Mesendoderm (in vitro differentiated cells): Measurements from ENCODE around the gene PTCD2.

Experiments
- DNase-seq: peaks from one replicate; pipeline ENCODE4 v3.0.0; 2013
- H2AK5ac ChIP-seq: 2 replicates; pipeline ENCODE4 v1.6.1; 2013; ENCODE audit warnings: low read length, inconsistent platforms
- H2BK120ac ChIP-seq: 2 replicates; pipeline ENCODE4 v1.6.1; 2013; ENCODE audit warnings: low read depth, mild to moderate bottlenecking, low read length, moderate library complexity, mixed read lengths
- H2BK15ac ChIP-seq: replicated peaks from 2 replicates; pipeline ENCODE4 v1.6.1; 2013; ENCODE audit warnings: low read depth, mild to moderate bottlenecking, moderate library complexity
- H2BK5ac ChIP-seq: 2 replicates; pipeline ENCODE4 v1.6.1; 2013; ENCODE audit warnings: low read length, inconsistent platforms
- H3K18ac ChIP-seq: 2 replicates; pipeline ENCODE4 v1.6.1; 2013; ENCODE audit warnings: mild to moderate bottlenecking, low read length, mixed read lengths
- H3K23ac ChIP-seq: one replicate; pipeline ENCODE4 v1.6.1; 2013; ENCODE audit warnings: low read length
- H3K27ac ChIP-seq: 2 replicates; pipeline ENCODE4 v1.5.1; 2013; ENCODE audit warnings: low read depth, mild to moderate bottlenecking, inconsistent platforms, low read length, moderate library complexity
- H3K27me3 ChIP-seq: 2 replicates; pipeline ENCODE4 v1.6.1; 2013; ENCODE audit warnings: low read length, control low read depth, mild to moderate bottlenecking, inconsistent platforms; ENCODE audit not compliant: insufficient read depth, poor library complexity
- H3K36me3 ChIP-seq: 2 replicates; pipeline ENCODE4 v1.6.1; 2013; ENCODE audit warnings: low read length, inconsistent platforms; ENCODE audit not compliant: control insufficient read depth, insufficient read depth
- H3K4ac ChIP-seq: one replicate; pipeline ENCODE4 v1.6.1; 2013; ENCODE audit warnings: low read depth, mild to moderate bottlenecking, low read length, moderate library complexity
- H3K4me1 ChIP-seq: 2 replicates; pipeline ENCODE4 v1.6.1; 2013; ENCODE audit warnings: low read depth, low read length, inconsistent platforms; ENCODE audit not compliant: control insufficient read depth
- H3K4me2 ChIP-seq: 2 replicates; pipeline ENCODE4 v1.6.1; 2013; ENCODE audit warnings: low read length
- H3K4me3 ChIP-seq: 2 replicates; pipeline ENCODE4 v1.5.1; 2013; ENCODE audit warnings: mild to moderate bottlenecking, low read length
- H3K56ac ChIP-seq: one replicate; pipeline ENCODE4 v1.6.1; 2013; ENCODE audit warnings: low read length
- H3K79me1 ChIP-seq: 2 replicates; pipeline ENCODE4 v1.6.1; 2013; ENCODE audit warnings: low read length, inconsistent platforms
- H3K79me2 ChIP-seq: 2 replicates; pipeline ENCODE4 v1.6.1; 2013; ENCODE audit warnings: mild to moderate bottlenecking, low read length; ENCODE audit not compliant: control insufficient read depth, insufficient read depth
- H3K9ac ChIP-seq: 2 replicates; pipeline ENCODE4 v1.6.1; 2013; ENCODE audit warnings: low read length, inconsistent platforms
- H4K5ac ChIP-seq: one replicate; pipeline ENCODE4 v1.6.1; 2013; ENCODE audit warnings: low read length
- H4K8ac ChIP-seq: one replicate; pipeline ENCODE4 v1.6.1; 2013; ENCODE audit warnings: low read depth, mild to moderate bottlenecking, control low read depth, low read length, moderate library complexity
- WGBS: extraction: QIAGEN DNeasy Blood & Tissue Kit; methylation state at CpG from one replicate; pipeline ENCODE4 v1.1.7; 2013; ENCODE audit warnings: low lambda C conversion rate, missing lambda C conversion rate; ENCODE audit not compliant: insufficient coverage; ENCODE audit errors: extremely low coverage; 5-methylcytosine and 5-hydroxymethylcytosine counted together

The PTCD2 gene

DNA sequence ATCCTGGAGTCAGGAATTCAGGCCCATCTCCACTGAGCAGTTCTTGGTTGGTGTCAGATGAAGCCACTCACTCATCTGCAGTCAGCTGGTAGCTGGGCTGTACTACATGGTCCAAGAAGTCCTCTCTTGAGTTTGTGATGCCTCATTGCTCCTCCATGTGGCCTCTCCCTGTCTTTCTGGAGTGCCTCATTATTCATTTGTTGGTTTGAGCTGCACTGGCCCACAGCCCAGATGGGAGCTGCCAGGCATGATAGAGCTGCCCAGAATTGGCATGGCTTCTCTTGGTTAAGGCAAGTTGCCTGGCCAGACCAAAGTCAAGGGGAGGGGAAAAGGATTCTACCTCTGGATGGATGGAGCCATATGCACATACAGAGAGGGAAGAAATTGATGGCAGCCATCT is 8.0 kb downstream of the PTCD2 start:
- Histone ChIP-seq H2AK5ac (no peak overlapping the region), H2BK15ac (no peak overlapping the region), H3K4me2 (no peak overlapping the region), H3K56ac (no peak overlapping the region), H3K9ac (no peak overlapping the region), H3K27me3 (no peaks in the 10 kb centered on the region), H3K18ac (no peak overlapping the region), H3K27ac (no peak overlapping the region), H3K79me1 (no peaks in the 10 kb centered on the region), H3K79me2 (no peaks in the 10 kb centered on the region), H3K23ac (no peak overlapping the region), H2BK5ac (no peak overlapping the region), H4K8ac (no peak overlapping the region), H4K5ac (no peak overlapping the region), H3K4me1 (no peaks in the 10 kb centered on the region), H3K4me3 (no peak overlapping the region), H3K4ac (no peak overlapping the region), H3K36me3 (no peaks in the 10 kb centered on the region), H2BK120ac (no peak overlapping the region)
- DNase-seq, result no peak

GRCh38 chr5:72330712-72331111 is 10.5 kb downstream of the PTCD2 start:
- no peak for DNase-seq
- Histone ChIP-seq H3K9ac (no peak overlapping the region), H2BK15ac (no peak overlapping the region), H3K56ac (no peak overlapping the region), H3K4ac (no peak overlapping the region), H2AK5ac (no peak overlapping the region), H3K4me2 (no peak overlapping the region), H3K4me1 (no peaks in the 10 kb centered on the region), H3K27me3 (no peaks in the 10 kb centered on the region), H2BK120ac (no peak overlapping the region), H3K79me2 (no peaks in the 10 kb centered on the region), H3K18ac (no peak overlapping the region), H3K36me3 (no peaks in the 10 kb centered on the region), H3K23ac (no peak overlapping the region), H3K4me3 (no peak overlapping the region), H3K79me1 (no peaks in the 10 kb centered on the region), H4K5ac (no peak overlapping the region), H4K8ac (no peak overlapping the region), H2BK5ac (no peak overlapping the region), H3K27ac (no peak overlapping the region)
- no CpG with 5 or more reads among the region's 1 CpG for WGBS

GRCh38 chr5:72337159-72337558 is 17.0 kb downstream of the PTCD2 start:
- Histone ChIP-seq H3K27ac (no peak overlapping the region), H3K9ac (no peak overlapping the region), H3K4me3 (no peak overlapping the region), H3K79me1 (no peaks in the 10 kb centered on the region), H3K56ac (no peak overlapping the region), H3K4ac (no peak overlapping the region), H3K4me2 (no peak overlapping the region), H2BK120ac (no peak overlapping the region), H2BK15ac (no peak overlapping the region), H2AK5ac (no peak overlapping the region), H3K27me3 (no peaks in the 10 kb centered on the region), H3K79me2 (no peaks in the 10 kb centered on the region), H3K23ac (no peak overlapping the region), H4K8ac (no peak overlapping the region), H3K4me1 (no peaks in the 10 kb centered on the region), H4K5ac (no peak overlapping the region), H3K36me3 (no peaks in the 10 kb centered on the region), H2BK5ac (no peak overlapping the region), H3K18ac (no peak overlapping the region)
- WGBS, result no CpG with 5 or more reads among the region's 1 CpG
- DNase-seq, result no peak

GRCh38 chr5:72338689-72339209 is 18.6 kb downstream of the PTCD2 start:
- Histone ChIP-seq H3K9ac (no peak overlapping the region), H3K56ac (no peak overlapping the region), H3K36me3 (no peaks in the 10 kb centered on the region), H3K4me1 (no peaks in the 10 kb centered on the region), H2BK5ac (no peak overlapping the region), H4K5ac (no peak overlapping the region), H3K4me3 (no peak overlapping the region), H2BK15ac (no peak overlapping the region), H3K27me3 (no peaks in the 10 kb centered on the region), H3K18ac (no peak overlapping the region), H3K4me2 (no peak overlapping the region), H3K79me1 (no peaks in the 10 kb centered on the region), H3K23ac (no peak overlapping the region), H2BK120ac (no peak overlapping the region), H3K4ac (no peak overlapping the region), H3K27ac (no peak overlapping the region), H4K8ac (no peak overlapping the region), H3K79me2 (no peaks in the 10 kb centered on the region), H2AK5ac (no peak overlapping the region)
- DNase-seq, result no peak
- no CpG with 5 or more reads among the region's 4 CpGs for WGBS

DNA sequence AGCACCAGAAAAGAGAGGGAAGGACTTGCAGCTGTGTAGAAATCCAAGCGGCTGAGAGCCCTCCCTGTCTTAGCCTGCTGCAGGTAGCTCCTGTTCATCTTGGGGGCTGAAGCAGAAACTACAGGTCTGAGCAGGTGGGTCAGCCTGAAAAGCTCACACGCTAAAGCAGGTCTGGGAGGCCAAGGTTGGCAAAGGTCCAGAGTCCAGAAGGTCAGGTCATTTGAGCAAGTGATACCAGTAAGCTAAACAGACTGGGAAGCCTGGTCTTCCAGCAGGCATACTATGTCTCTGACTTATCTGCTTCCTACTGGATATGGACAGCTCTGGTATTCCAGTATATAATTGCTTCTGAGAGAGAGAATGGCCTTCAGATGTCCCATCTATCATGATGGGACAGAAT is 26.2 kb downstream of the PTCD2 start:
- Histone ChIP-seq H3K18ac (no peak overlapping the region), H3K4me1 (no peaks in the 10 kb centered on the region), H3K4me3 (no peak overlapping the region), H2AK5ac (no peak overlapping the region), H2BK5ac (no peak overlapping the region), H3K36me3 (no peaks in the 10 kb centered on the region), H3K27me3 (no peaks in the 10 kb centered on the region), H2BK15ac (no peak overlapping the region), H2BK120ac (no peak overlapping the region), H3K79me2 (no peaks in the 10 kb centered on the region), H3K4ac (no peak overlapping the region), H3K56ac (no peak overlapping the region), H3K9ac (no peak overlapping the region), H3K23ac (no peak overlapping the region), H3K79me1 (no peaks in the 10 kb centered on the region), H4K5ac (no peak overlapping the region), H3K4me2 (no peak overlapping the region), H3K27ac (no peak overlapping the region), H4K8ac (no peak overlapping the region)
- no peak for DNase-seq
- no CpG with 5 or more reads among the region's 2 CpGs for WGBS

- no peaks in the 10 kb centered on the region for H3K27me3 ChIP-seq
- no peaks in the 10 kb centered on the region for H3K79me2 ChIP-seq
- no peak overlapping the region for H3K27ac ChIP-seq
- H3K18ac ChIP-seq, result no peak overlapping the region
- no peaks in the 10 kb centered on the region for H3K36me3 ChIP-seq
- DNase-seq, result no peak
- no peak overlapping the region for H2BK5ac ChIP-seq
- H4K5ac ChIP-seq, result no peak overlapping the region
- H3K4me1 ChIP-seq, result no peaks in the 10 kb centered on the region
- no CpG with 5 or more reads among the region's 4 CpGs for WGBS
- H2AK5ac ChIP-seq, result no peak overlapping the region
- H3K4me2 ChIP-seq, result no peak overlapping the region
- H2BK120ac ChIP-seq, result no peak overlapping the region
- H3K79me1 ChIP-seq, result no peaks in the 10 kb centered on the region
- no peak overlapping the region for H3K4ac ChIP-seq
- no peak overlapping the region for H2BK15ac ChIP-seq
- H3K23ac ChIP-seq, result no peak overlapping the region
- H3K56ac ChIP-seq, result no peak overlapping the region
- H3K4me3 ChIP-seq, result no peak overlapping the region
- H4K8ac ChIP-seq, result no peak overlapping the region
- no peak overlapping the region for H3K9ac ChIP-seq
Observed at GRCh38 chr5:72347801-72348308, 27.7 kb downstream of the PTCD2 start.
